Stimulated activated naive CD8-positive, alpha-beta T cell treated with anti-CD3 and anti-CD28 coated beads, Interleukin-15, Interleukin-2, amounts not matched to agents 100 ng/mL and 50 ng/mL, for 24 hours (primary cell): ENCODE measurements around the gene CDC42BPA.
"Not testable (repeated sequence)": the region's sequence is repeated elsewhere in the genome, so short reads cannot be mapped to it uniquely, and the experiment has no call there.

ENCODE experiments used
- H3K27ac Mint-ChIP-seq: one replicate; pipeline ENCODE4 v1.8.0; 2021; ENCODE audit warnings: mild to moderate bottlenecking, mixed read lengths
- H3K27me3 Mint-ChIP-seq: one replicate; pipeline ENCODE4 v1.8.0; 2021; ENCODE audit warnings: mixed read lengths
- H3K36me3 Mint-ChIP-seq: one replicate; pipeline ENCODE4 v1.8.0; 2021; ENCODE audit warnings: low read depth, mixed read lengths
- H3K4me1 Mint-ChIP-seq: one replicate; pipeline ENCODE4 v1.8.0; 2021; ENCODE audit warnings: low read depth, mixed read lengths
- H3K4me3 Mint-ChIP-seq: one replicate; pipeline ENCODE4 v1.8.0; 2021; ENCODE audit warnings: mild to moderate bottlenecking, mixed read lengths
- H3K9me3 Mint-ChIP-seq: one replicate; pipeline ENCODE4 v1.8.0; 2021; ENCODE audit warnings: mixed read lengths

CDC42BPA gene

GRCh38 chr1:227175611-227176010 is 142.7 kb downstream of the CDC42BPA start:
- peaks cover 12% of the 10 kb centered on the region for H3K27me3 Mint-ChIP-seq
- H3K4me3 Mint-ChIP-seq: no peak overlapping the region
- no peak overlapping the region for H3K27ac Mint-ChIP-seq
- H3K9me3 Mint-ChIP-seq: no peaks in the 10 kb centered on the region
- no peaks in the 10 kb centered on the region for H3K36me3 Mint-ChIP-seq
- H3K4me1 Mint-ChIP-seq: no peaks in the 10 kb centered on the region

- H3K4me3 Mint-ChIP-seq: no peak overlapping the region
- H3K36me3 Mint-ChIP-seq: no peaks in the 10 kb centered on the region
- H3K9me3 Mint-ChIP-seq: no peaks in the 10 kb centered on the region
- H3K4me1 Mint-ChIP-seq: no peaks in the 10 kb centered on the region
- no peak overlapping the region for H3K27ac Mint-ChIP-seq
- peaks cover 12% of the 10 kb centered on the region for H3K27me3 Mint-ChIP-seq
Measured at GRCh38 chr1:227174164-227174563, 144.1 kb downstream of the CDC42BPA start.

GRCh38 chr1:227170361-227171166 is 147.7 kb downstream of the CDC42BPA start:
- Mint-ChIP-seq H3K4me3 (no peak overlapping the region), H3K27ac (no peak overlapping the region), H3K27me3 (peaks cover 9% of the 10 kb centered on the region), H3K4me1 (no peaks in the 10 kb centered on the region), H3K9me3 (no peaks in the 10 kb centered on the region), H3K36me3 (no peaks in the 10 kb centered on the region)

GRCh38 chr1:227169343-227169742 is 148.9 kb downstream of the CDC42BPA start:
- no peaks in the 10 kb centered on the region for H3K4me1 Mint-ChIP-seq
- H3K36me3 Mint-ChIP-seq: no peaks in the 10 kb centered on the region
- H3K27me3 Mint-ChIP-seq: peaks cover 12% of the 10 kb centered on the region
- no peak overlapping the region for H3K4me3 Mint-ChIP-seq
- H3K9me3 Mint-ChIP-seq: no peaks in the 10 kb centered on the region
- no peak overlapping the region for H3K27ac Mint-ChIP-seq

- H3K27me3 Mint-ChIP-seq: peaks cover 12% of the 10 kb centered on the region
Measured at GRCh38 chr1:227167276-227168101, 150.8 kb downstream of the CDC42BPA start.

GRCh38 chr1:227166559-227166958 is 151.7 kb downstream of the CDC42BPA start:
- Mint-ChIP-seq H3K27me3 (peaks cover 4% of the 10 kb centered on the region), H3K36me3 (no peaks in the 10 kb centered on the region), H3K4me3 (no peak overlapping the region), H3K4me1 (no peaks in the 10 kb centered on the region), H3K9me3 (no peaks in the 10 kb centered on the region), H3K27ac (no peak overlapping the region)

More at GRCh38 chr1:227167276-227168101, 150.8 kb downstream of the CDC42BPA start:
- Mint-ChIP-seq H3K4me1 (no peaks in the 10 kb centered on the region), H3K36me3 (no peaks in the 10 kb centered on the region), H3K27ac (no peak overlapping the region), H3K9me3 (no peaks in the 10 kb centered on the region), H3K4me3 (no peak overlapping the region)

- H3K36me3 Mint-ChIP-seq: no peaks in the 10 kb centered on the region
- no peaks in the 10 kb centered on the region for H3K9me3 Mint-ChIP-seq
- peaks cover 3% of the 10 kb centered on the region for H3K27me3 Mint-ChIP-seq
- H3K4me1 Mint-ChIP-seq: no peaks in the 10 kb centered on the region
- H3K4me3 Mint-ChIP-seq: no peak overlapping the region
- no peak overlapping the region for H3K27ac Mint-ChIP-seq
Measured at GRCh38 chr1:227161470-227161869, 156.8 kb downstream of the CDC42BPA start.

GRCh38 chr1:227156520-227156919 is 161.8 kb downstream of the CDC42BPA start:
- Mint-ChIP-seq H3K27ac (no peak overlapping the region), H3K27me3 (no peaks in the 10 kb centered on the region), H3K9me3 (no peaks in the 10 kb centered on the region), H3K4me3 (no peak overlapping the region), H3K36me3 (no peaks in the 10 kb centered on the region), H3K4me1 (no peaks in the 10 kb centered on the region)

GRCh38 chr1:227155688-227156087 is 162.6 kb downstream of the CDC42BPA start:
- H3K4me3 Mint-ChIP-seq: no peak overlapping the region
- H3K27me3 Mint-ChIP-seq: no peaks in the 10 kb centered on the region
- H3K36me3 Mint-ChIP-seq: no peaks in the 10 kb centered on the region
- no peaks in the 10 kb centered on the region for H3K4me1 Mint-ChIP-seq
- H3K9me3 Mint-ChIP-seq: no peaks in the 10 kb centered on the region
- H3K27ac Mint-ChIP-seq: no peak overlapping the region

GRCh38 chr1:227155004-227155403 is 163.3 kb downstream of the CDC42BPA start:
- H3K4me3 Mint-ChIP-seq: no peak overlapping the region
- no peaks in the 10 kb centered on the region for H3K27me3 Mint-ChIP-seq
- H3K4me1 Mint-ChIP-seq: no peaks in the 10 kb centered on the region
- H3K36me3 Mint-ChIP-seq: no peaks in the 10 kb centered on the region
- H3K9me3 Mint-ChIP-seq: no peaks in the 10 kb centered on the region
- H3K27ac Mint-ChIP-seq: no peak overlapping the region

- H3K27me3 Mint-ChIP-seq: no peaks in the 10 kb centered on the region
Measured at GRCh38 chr1:227152525-227152924, 165.8 kb downstream of the CDC42BPA start.

GRCh38 chr1:227140376-227140775 is 177.9 kb downstream of the CDC42BPA start:
- H3K4me1 Mint-ChIP-seq: no peaks in the 10 kb centered on the region
- no peaks in the 10 kb centered on the region for H3K36me3 Mint-ChIP-seq
- H3K27ac Mint-ChIP-seq: no peak overlapping the region
- no peak overlapping the region for H3K4me3 Mint-ChIP-seq
- no peaks in the 10 kb centered on the region for H3K9me3 Mint-ChIP-seq
- H3K27me3 Mint-ChIP-seq: peaks cover under 1% of the 10 kb centered on the region

More at GRCh38 chr1:227152525-227152924, 165.8 kb downstream of the CDC42BPA start:
- H3K27ac Mint-ChIP-seq: no peak overlapping the region
- no peaks in the 10 kb centered on the region for H3K4me1 Mint-ChIP-seq
- H3K9me3 Mint-ChIP-seq: no peaks in the 10 kb centered on the region
- H3K36me3 Mint-ChIP-seq: no peaks in the 10 kb centered on the region
- H3K4me3 Mint-ChIP-seq: no peak overlapping the region

- Mint-ChIP-seq H3K27ac (no peak overlapping the region), H3K4me3 (no peak overlapping the region), H3K36me3 (no peaks in the 10 kb centered on the region), H3K9me3 (no peaks in the 10 kb centered on the region), H3K4me1 (no peaks in the 10 kb centered on the region), H3K27me3 (peaks cover 11% of the 10 kb centered on the region)
Measured at GRCh38 chr1:227136210-227136820, 182.0 kb downstream of the CDC42BPA start.

- Mint-ChIP-seq H3K4me1 (no peaks in the 10 kb centered on the region), H3K36me3 (no peaks in the 10 kb centered on the region), H3K9me3 (no peaks in the 10 kb centered on the region), H3K4me3 (no peak overlapping the region), H3K27ac (no peak overlapping the region), H3K27me3 (peaks cover 11% of the 10 kb centered on the region)
Measured at GRCh38 chr1:227134686-227135314, 183.5 kb downstream of the CDC42BPA start.

GRCh38 chr1:227132695-227133094 is 185.6 kb downstream of the CDC42BPA start:
- not testable (repeated sequence) for H3K27ac Mint-ChIP-seq, H3K4me3 Mint-ChIP-seq, H3K36me3 Mint-ChIP-seq, H3K4me1 Mint-ChIP-seq, H3K9me3 Mint-ChIP-seq
- H3K27me3 Mint-ChIP-seq: peaks cover 11% of the 10 kb centered on the region
